ENCODE data around the gene RERG. TPM values are rescaled to one million over a fixed set of nuclear protein-coding genes. Genes with fewer than 3 reads are reported as not detected.
"Not testable (repeated sequence)": the region's sequence is repeated elsewhere in the genome, so short reads cannot be mapped to it uniquely, and the experiment has no call there.

RERG gene
- total RNA-seq, 2 donors from 2014 or later = not detected

DNA sequence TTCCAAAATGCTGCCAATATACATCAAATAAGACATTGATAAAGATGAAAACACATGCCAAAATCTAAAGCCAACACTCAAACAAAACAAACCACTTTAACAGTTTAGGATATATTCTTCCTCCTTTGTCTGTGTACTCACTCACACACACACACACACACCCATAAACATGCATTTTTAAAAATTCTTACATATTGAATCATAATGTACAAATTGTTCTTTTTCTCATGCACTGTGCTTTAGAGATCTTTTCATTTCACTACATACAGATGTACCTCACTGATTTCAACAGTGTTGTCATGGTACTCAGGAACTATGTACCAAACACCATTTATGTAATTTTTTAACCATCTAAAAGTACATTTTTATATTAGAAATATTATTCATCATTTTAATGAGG lies 9.5 kb upstream of the RERG start:
- no peak for ATAC-seq (replicated peaks)
- Mint-ChIP-seq H3K27ac (no peak overlapping the region), H3K36me3 (ENCODE audit: low read depth) (no peaks in the 10 kb centered on the region), H3K4me1 (no peaks in the 10 kb centered on the region), H3K9me3 (no peaks in the 10 kb centered on the region), H3K27me3 (peaks cover 30% of the 10 kb centered on the region), H3K4me3 (no peak overlapping the region)

DNA sequence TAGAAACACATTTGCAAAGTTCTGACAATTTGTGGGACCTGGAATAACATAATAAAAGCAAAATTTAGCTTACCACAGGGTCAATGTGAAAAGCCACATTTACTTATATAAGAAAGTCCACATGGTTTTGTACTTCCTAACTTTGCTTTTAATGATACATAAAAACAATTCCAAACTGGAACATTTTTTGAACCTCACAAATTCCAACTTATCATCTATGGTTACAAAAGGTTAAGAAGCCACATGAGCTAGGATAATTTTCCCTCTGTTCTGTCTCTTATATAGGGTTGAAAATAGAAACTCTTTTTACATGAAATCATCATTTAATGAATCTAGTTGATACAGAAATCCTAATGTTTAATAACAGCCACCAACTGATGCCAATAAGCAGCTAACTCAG lies 8.9 kb upstream of the RERG start:
- H3K36me3 Mint-ChIP-seq (ENCODE audit: low read depth) = no peaks in the 10 kb centered on the region
- H3K27ac Mint-ChIP-seq = no peak overlapping the region
- H3K27me3 Mint-ChIP-seq = peaks cover 35% of the 10 kb centered on the region
- H3K9me3 Mint-ChIP-seq = no peaks in the 10 kb centered on the region
- H3K4me1 Mint-ChIP-seq = no peaks in the 10 kb centered on the region
- H3K4me3 Mint-ChIP-seq = no peak overlapping the region
- ATAC-seq (replicated peaks) = no peak

DNA sequence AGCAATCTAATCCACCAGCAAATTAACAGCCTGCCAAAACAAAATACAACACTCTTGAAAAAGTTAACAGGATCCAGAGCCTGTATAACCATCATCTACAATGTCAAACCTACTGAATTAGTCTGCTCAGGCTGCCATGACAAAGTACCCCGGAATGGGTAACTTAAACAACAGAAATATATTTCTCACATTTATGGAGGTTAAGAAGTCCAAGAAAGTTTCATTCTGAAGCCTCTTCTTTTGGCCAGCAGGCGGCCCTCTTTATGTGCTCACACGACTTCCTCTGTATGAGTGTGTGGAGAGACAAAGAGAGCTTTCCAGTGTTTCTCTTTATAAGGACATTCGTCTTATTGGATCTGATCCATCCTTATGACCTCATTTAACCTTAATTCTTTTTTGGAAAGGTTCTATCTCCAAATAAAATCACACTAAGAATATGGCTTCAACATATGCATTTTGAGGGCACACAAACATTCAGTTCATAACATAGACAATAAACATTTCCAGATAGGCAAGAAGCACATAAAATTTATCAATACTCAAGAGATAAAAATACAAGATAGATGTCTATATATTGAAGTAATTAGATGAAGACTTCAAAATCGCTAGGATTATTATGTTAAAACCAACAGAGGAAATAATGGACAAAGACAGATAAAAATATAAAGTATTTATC lies 5.9 kb upstream of the RERG start:
- no peak overlapping the region for H3K27ac Mint-ChIP-seq
- no peaks in the 10 kb centered on the region for H3K36me3 Mint-ChIP-seq (ENCODE audit: low read depth)
- H3K4me3 Mint-ChIP-seq = no peak overlapping the region
- ATAC-seq (replicated peaks) = no peak
- peaks cover 44% of the 10 kb centered on the region for H3K27me3 Mint-ChIP-seq
- no peaks in the 10 kb centered on the region for H3K4me1 Mint-ChIP-seq
- H3K9me3 Mint-ChIP-seq = no peaks in the 10 kb centered on the region

DNA sequence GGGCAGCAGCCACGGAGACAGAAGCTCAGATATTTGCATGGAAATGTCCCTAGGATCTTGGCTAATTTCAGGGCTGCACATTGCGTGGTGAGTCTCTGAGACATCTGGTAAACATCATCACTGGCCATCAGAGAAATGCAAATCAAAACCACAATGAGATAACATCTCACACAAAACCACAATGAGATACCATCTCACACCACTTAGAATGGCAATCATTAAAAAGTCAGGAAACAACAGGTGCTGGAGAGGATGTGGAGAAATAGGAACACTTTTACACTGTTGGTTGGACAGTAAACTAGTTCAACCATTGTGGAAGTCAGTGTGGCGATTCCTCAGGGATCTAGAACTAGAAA lies 4.6 kb upstream of the RERG start:
- H3K27me3 Mint-ChIP-seq = peaks cover 36% of the 10 kb centered on the region
- not testable (repeated sequence) for H3K9me3 Mint-ChIP-seq; H3K4me1 Mint-ChIP-seq; H3K36me3 Mint-ChIP-seq (ENCODE audit: low read depth); H3K4me3 Mint-ChIP-seq; H3K27ac Mint-ChIP-seq; ATAC-seq (replicated peaks)

DNA sequence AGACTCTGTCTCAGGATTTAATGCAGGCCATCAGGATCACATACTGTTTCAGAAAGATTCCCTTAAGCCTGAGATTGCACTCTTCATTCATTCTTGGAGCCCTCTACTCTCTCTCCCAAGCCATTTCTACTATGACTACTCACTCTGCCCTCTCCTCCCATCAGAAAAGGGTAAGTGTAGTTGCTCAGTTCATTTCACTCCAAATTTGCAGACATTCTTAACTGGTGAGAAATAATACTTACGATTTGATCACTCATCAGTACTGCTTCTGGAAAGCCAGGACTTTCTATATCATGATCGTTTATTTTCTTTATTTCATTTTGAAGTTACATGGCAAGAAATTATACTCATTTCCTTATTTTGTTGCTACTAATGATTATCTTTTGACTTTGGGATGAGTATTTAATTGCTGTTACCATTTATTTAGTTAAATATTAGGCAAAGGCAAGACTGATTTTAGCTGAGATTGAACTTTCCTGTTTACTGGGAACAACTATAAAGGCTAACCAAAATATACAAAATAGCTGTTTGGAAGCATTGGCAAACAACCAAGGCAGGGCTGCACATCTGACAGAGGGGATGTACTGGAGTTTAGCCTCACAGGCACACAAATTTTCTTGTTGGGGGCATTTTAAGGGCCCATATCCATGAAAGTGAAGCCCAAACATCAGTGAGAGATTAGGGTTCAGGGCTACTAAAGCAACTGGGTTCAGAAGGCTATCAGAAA lies 4.1 kb upstream of the RERG start:
- H3K9me3 Mint-ChIP-seq = no peaks in the 10 kb centered on the region
- no peaks in the 10 kb centered on the region for H3K4me1 Mint-ChIP-seq
- ATAC-seq (replicated peaks) = no peak
- H3K27ac Mint-ChIP-seq = no peak overlapping the region
- H3K36me3 Mint-ChIP-seq (ENCODE audit: low read depth) = no peaks in the 10 kb centered on the region
- H3K27me3 Mint-ChIP-seq = peaks cover 37% of the 10 kb centered on the region
- no peak overlapping the region for H3K4me3 Mint-ChIP-seq

DNA sequence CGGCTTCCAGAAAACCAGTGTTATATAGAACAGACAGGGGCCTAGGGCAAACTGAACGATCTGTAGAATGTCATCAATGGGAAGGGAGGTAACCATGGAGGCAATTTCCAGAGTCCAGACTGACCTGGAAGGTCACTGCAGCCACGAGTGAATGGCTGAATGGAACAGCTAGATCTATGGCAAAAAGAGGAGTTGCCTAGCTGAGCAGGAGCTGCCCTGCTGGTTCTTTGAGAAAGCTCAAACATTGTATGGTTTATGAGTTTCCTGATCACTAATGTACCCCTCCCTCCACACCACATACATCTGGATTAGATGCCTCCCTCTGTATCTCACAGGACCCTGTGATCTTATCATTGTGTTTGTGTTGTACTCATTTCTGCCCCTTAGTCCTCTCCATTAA lies 1.0 kb upstream of the RERG start:
- H3K36me3 Mint-ChIP-seq (ENCODE audit: low read depth) = no peaks in the 10 kb centered on the region
- ATAC-seq (replicated peaks) = no peak
- H3K27me3 Mint-ChIP-seq = peaks cover 31% of the 10 kb centered on the region
- H3K4me1 Mint-ChIP-seq = no peaks in the 10 kb centered on the region
- no peaks in the 10 kb centered on the region for H3K9me3 Mint-ChIP-seq
- no peak overlapping the region for H3K27ac Mint-ChIP-seq
- no peak overlapping the region for H3K4me3 Mint-ChIP-seq

DNA sequence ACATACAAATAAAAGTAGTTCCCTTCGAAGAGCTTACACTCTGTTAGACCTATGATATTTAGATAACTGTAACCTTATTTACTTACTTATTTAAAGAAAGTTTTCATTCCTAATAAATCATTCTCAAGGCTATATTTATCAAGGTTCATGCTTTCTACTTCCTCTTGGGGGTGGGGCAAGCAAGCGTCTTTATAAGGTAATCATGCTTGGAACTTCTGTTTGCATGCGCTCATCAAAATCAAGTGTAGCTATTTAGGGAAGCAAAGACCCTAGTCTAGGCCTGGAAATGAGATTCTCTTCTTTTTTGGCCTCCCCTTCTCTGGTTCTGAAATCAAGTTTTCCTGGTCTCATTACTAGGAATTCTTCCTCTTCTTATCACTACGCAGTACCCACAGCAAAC lies 766 bp downstream of the RERG start:
- H3K27me3 Mint-ChIP-seq = peaks cover 28% of the 10 kb centered on the region
- no peak for ATAC-seq (replicated peaks)
- no peaks in the 10 kb centered on the region for H3K36me3 Mint-ChIP-seq (ENCODE audit: low read depth)
- H3K9me3 Mint-ChIP-seq = no peaks in the 10 kb centered on the region
- no peak overlapping the region for H3K27ac Mint-ChIP-seq
- H3K4me1 Mint-ChIP-seq = no peaks in the 10 kb centered on the region
- H3K4me3 Mint-ChIP-seq = peak overlapping the region; percentile 61

DNA sequence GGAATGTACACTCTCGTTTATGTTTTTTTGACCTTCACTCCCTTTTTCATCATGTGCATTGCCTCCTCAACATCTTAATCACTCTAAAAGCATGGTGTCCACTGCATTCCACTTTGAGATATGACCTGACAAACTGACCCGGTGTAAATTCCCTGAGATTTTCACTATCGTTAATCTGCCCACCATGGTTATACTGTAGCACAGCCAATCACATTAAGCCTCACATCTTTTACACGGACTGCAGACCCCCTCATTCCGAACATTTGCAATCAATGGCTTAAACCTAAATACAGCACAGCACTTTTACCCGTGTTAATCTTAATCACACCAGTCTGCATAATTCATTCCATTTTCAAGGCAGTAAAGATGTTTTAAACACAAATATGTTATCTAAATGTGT lies 2.4 kb downstream of the RERG start:
- H3K4me3 Mint-ChIP-seq = no peak overlapping the region
- H3K4me1 Mint-ChIP-seq = no peaks in the 10 kb centered on the region
- no peak for ATAC-seq (replicated peaks)
- H3K27ac Mint-ChIP-seq = no peak overlapping the region
- H3K9me3 Mint-ChIP-seq = no peaks in the 10 kb centered on the region
- H3K36me3 Mint-ChIP-seq (ENCODE audit: low read depth) = no peaks in the 10 kb centered on the region
- peaks cover 28% of the 10 kb centered on the region for H3K27me3 Mint-ChIP-seq

DNA sequence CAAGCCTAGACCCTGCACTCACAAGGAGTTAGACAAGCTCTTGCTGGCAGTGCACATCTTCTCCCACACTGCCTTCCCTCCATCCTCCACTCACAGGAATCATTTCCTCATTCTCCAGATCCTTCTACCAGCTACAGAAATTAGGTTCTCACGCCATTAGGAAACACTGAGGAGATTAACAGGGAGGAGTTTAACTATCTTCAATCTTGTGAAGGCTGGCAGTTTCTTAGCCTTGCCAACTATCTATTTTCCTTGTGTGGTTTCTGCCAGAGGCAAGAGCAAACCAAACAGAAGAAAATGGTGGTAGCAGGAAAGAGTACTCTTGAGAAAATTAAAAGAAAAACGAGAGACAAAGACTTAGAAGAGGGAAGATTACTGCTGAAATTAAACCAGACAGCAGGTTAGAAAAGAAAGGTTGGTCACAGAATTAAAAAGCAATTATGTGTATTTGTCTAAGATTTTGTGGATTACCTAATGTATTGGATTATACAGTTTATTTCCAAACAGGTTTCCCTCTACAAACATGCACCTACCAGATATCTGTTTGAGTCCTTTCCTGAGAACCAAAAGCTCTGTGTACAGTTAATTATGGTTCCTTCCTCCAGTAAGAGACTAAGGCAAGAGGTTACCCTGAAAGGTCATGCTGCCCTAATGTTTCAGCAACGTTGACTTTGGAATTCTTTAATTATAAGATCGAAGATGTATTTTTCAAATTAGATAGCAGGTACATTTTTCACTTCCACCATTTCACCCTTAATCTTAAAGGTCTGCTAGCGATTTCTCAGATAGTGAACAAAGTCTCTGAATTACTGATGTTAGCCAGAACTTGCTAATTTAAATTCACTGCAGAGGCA lies 5.0 kb downstream of the RERG start:
- H3K27ac Mint-ChIP-seq = no peak overlapping the region
- no peak for ATAC-seq (replicated peaks)
- H3K9me3 Mint-ChIP-seq = no peaks in the 10 kb centered on the region
- H3K4me1 Mint-ChIP-seq = no peaks in the 10 kb centered on the region
- no peak overlapping the region for H3K4me3 Mint-ChIP-seq
- peaks cover 23% of the 10 kb centered on the region for H3K27me3 Mint-ChIP-seq
- H3K36me3 Mint-ChIP-seq (ENCODE audit: low read depth) = no peaks in the 10 kb centered on the region

DNA sequence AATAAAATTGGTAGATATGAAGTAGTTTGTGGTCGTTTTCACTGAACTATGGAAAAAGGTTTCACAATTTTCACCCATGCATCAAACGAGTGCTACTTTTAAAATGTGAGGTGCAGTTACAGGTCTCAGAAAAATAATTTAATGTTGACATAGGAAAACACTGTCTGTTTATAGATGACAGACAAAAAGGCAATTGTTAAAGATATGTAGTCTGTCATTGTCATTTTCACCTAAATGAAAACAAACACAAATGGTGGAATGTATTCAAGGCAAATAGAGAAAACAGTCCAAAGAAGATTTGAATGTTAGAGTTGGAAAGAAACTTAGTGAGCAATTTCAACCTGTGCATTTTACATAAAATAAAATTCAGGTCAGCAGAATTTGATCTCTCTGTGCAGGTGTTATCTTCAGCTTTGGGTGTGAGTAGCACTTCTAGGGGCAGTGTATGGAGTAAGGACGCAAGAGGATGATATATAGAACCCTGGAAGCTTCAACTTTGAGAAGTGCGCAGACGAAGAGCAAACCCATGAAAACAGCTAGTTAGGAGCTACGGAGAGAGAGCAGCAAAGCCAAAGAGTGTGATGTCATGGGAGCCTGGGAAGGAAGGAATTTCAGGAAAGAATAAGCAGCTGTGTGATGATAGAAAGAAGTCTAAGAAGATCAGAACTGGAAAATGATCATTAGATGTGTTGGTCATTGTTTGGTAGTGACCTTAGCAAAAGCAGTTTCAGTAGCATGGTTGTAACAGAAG lies 6.2 kb downstream of the RERG start:
- Mint-ChIP-seq H3K36me3 (ENCODE audit: low read depth) (no peaks in the 10 kb centered on the region), H3K9me3 (no peaks in the 10 kb centered on the region), H3K4me3 (no peak overlapping the region), H3K27me3 (peaks cover 20% of the 10 kb centered on the region), H3K4me1 (no peaks in the 10 kb centered on the region), H3K27ac (no peak overlapping the region)
- no peak for ATAC-seq (replicated peaks)

DNA sequence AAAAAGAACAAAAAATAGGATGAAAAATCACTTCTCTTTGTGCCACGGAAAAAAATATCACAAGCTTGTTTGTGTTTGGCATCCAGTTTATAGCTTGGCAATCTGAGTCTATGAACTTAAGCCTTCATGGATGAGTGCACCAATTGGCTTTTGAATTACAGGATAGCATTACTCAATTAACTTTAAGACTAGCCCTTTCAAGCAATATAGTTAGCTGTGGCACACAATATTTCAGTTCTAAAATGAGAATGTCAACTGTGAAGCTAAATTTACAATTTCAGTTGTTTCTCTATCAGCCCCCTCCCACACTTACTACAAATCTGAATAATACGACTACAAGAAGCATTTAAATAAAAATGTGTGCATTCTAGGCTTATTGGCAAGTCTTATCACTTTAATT lies 8.3 kb downstream of the RERG start:
- Mint-ChIP-seq H3K36me3 (ENCODE audit: low read depth) (no peaks in the 10 kb centered on the region), H3K27me3 (peaks cover 19% of the 10 kb centered on the region), H3K4me3 (no peak overlapping the region), H3K9me3 (no peaks in the 10 kb centered on the region), H3K4me1 (no peaks in the 10 kb centered on the region), H3K27ac (no peak overlapping the region)
- ATAC-seq (replicated peaks) = no peak

DNA sequence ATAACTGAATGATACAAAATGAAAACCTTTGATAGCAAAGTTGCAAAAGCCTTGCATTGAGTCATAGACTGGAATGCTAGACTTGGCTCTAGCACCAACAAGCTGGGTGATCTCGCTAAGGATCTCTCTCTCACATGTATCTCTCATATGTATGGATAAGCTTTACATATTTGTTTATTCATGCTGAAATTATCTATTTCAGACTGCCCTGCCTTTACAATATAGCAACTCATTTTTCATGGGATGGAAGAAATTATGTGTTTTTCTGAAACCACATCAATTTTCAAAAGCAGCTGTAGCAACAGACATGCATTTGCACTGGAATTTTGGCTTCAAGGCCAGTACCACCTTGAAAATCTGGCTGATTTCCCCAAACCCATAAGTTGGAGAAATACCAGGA lies 11.4 kb downstream of the RERG start:
- Mint-ChIP-seq H3K36me3 (ENCODE audit: low read depth) (no peaks in the 10 kb centered on the region), H3K4me1 (no peaks in the 10 kb centered on the region), H3K27ac (no peak overlapping the region), H3K4me3 (no peak overlapping the region), H3K27me3 (peaks cover 9% of the 10 kb centered on the region), H3K9me3 (no peaks in the 10 kb centered on the region)
- ATAC-seq (replicated peaks) = no peak

DNA sequence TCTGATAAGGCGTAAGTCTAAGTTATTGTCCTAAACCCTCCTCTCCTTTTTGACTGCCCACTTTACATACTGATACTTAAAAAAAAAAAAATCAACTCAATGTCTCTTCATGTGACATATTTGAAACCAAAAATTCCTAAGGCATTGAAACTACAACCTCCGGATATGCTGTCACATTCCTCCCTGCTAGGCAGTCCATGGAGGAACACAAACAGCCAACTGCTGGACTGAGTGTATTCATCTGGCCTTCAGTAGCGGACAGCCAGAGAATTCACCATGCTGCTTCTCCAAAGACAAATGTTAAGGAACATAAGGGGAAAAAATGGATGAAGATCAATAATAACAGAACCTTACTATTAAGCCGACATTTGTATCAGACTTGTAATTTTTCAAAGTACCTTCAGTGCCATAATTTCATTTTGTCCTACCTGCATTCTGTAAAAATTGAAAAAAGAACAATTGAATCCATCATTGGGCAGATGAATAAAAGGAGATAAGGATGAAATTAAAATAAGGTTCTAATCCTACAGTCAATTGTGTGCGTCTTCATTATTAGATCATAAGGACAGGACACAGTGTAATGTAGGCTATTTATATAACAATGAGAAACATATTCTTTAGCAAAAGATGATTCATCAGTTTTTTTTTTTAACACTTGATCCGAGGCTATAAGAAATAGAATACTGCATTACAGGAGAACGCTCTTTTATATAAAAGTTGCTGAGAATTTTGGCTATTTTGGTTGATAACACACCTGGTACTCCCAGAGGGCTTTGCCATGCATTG lies 12.2 kb downstream of the RERG start:
- no peak overlapping the region for H3K27ac Mint-ChIP-seq
- H3K9me3 Mint-ChIP-seq = no peaks in the 10 kb centered on the region
- no peak overlapping the region for H3K4me3 Mint-ChIP-seq
- H3K27me3 Mint-ChIP-seq = peaks cover 9% of the 10 kb centered on the region
- H3K4me1 Mint-ChIP-seq = no peaks in the 10 kb centered on the region
- no peak for ATAC-seq (replicated peaks)
- no peaks in the 10 kb centered on the region for H3K36me3 Mint-ChIP-seq (ENCODE audit: low read depth)

DNA sequence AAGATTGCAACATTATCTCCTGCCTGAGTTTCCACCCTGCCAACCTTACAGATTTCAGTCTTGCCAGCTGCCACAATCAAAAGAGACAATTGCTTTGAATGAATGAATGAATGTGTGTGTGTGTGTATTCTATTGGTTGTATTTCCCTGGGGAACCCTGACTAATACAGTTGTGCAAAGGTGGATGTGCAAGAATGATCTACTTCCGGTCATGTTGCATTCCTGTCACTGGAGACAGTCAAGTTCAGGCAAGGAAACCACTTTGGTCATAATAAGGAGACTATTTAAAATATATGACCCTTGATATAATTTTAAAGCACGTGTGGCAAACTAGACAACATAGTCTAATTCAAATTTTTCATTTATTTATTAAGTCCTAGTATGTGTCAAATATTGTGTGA lies 13.1 kb downstream of the RERG start:
- Mint-ChIP-seq H3K27me3 (peaks cover 11% of the 10 kb centered on the region), H3K36me3 (ENCODE audit: low read depth) (no peaks in the 10 kb centered on the region), H3K27ac (no peak overlapping the region), H3K4me1 (no peaks in the 10 kb centered on the region), H3K9me3 (no peaks in the 10 kb centered on the region), H3K4me3 (no peak overlapping the region)
- ATAC-seq (replicated peaks) = no peak
